Astrocyte (in vitro differentiated cells and primary cell): ENCODE measurements around the gene CCSER1. TPM values are rescaled to one million over a fixed set of nuclear protein-coding genes. Genes with fewer than 3 reads are reported as not detected.
"Not testable (repeated sequence)": the region's sequence is repeated elsewhere in the genome, so short reads cannot be mapped to it uniquely, and the experiment has no call there.

Source experiments
- DNase-seq: peaks from one replicate; pipeline ENCODE4 v3.0.0-alpha.2; 2010; ENCODE audit warnings: low read depth
- FAIRE-seq: peaks from 2 replicates; lab custom pipeline; 2011; peaks lifted over from hg19 to GRCh38; lab: Jason Lieb, UNC
- H2AFZ ChIP-seq: 2 replicates; pipeline ENCODE4 v1.6.0; 2012; ENCODE audit warnings: low read depth, low read length, inconsistent platforms
- H3K27ac ChIP-seq: 2 replicates; pipeline ENCODE4 v1.5.1; 2011; ENCODE audit warnings: low read depth, low read length, inconsistent platforms
- H3K27me3 ChIP-seq: 2 replicates; pipeline ENCODE4 v1.6.0; 2011; ENCODE audit warnings: low read length, inconsistent platforms; ENCODE audit not compliant: insufficient read depth
- H3K36me3 ChIP-seq: 2 replicates; pipeline ENCODE4 v1.5.1; 2011; ENCODE audit warnings: low read length, inconsistent platforms; ENCODE audit not compliant: insufficient read depth
- H3K4me1 ChIP-seq: 2 replicates; pipeline ENCODE4 v1.5.1; 2011; ENCODE audit warnings: low read length, inconsistent platforms; ENCODE audit not compliant: insufficient read depth
- H3K4me2 ChIP-seq: 2 replicates; pipeline ENCODE4 v1.6.0; 2012; ENCODE audit warnings: low read length, inconsistent platforms
- H3K4me3 ChIP-seq: 2 replicates; pipeline ENCODE4 v1.5.1; 2011; ENCODE audit warnings: low read depth, mild to moderate bottlenecking, low read length, inconsistent platforms; ENCODE audit not compliant: insufficient read depth
- H3K79me2 ChIP-seq: 2 replicates; pipeline ENCODE4 v1.6.0; 2012; ENCODE audit warnings: mild to moderate bottlenecking, low read length, inconsistent platforms; ENCODE audit not compliant: insufficient read depth
- H3K9ac ChIP-seq: 2 replicates; pipeline ENCODE4 v1.6.0; 2012; ENCODE audit warnings: mild to moderate bottlenecking, low read length, inconsistent platforms
- H3K9me3 ChIP-seq: 2 replicates; pipeline ENCODE4 v1.5.1; 2012; ENCODE audit warnings: low read depth, mild to moderate bottlenecking, low read length, inconsistent platforms; ENCODE audit not compliant: insufficient read depth
- H4K20me1 ChIP-seq: 2 replicates; pipeline ENCODE4 v1.6.0; 2012; ENCODE audit warnings: low read length, inconsistent platforms; ENCODE audit not compliant: insufficient read depth
- H3K27ac Mint-ChIP-seq: one replicate; pipeline ENCODE4 v1.8.0; 2021; ENCODE audit warnings: mild to moderate bottlenecking, mixed read lengths; ENCODE audit not compliant: unreplicated experiment
- H3K27me3 Mint-ChIP-seq: one replicate; pipeline ENCODE4 v1.8.0; 2021; ENCODE audit warnings: low read depth, mixed read lengths; ENCODE audit not compliant: unreplicated experiment
- H3K36me3 Mint-ChIP-seq: one replicate; pipeline ENCODE4 v1.8.0; 2021; ENCODE audit warnings: low read depth, mixed read lengths; ENCODE audit not compliant: unreplicated experiment
- H3K4me1 Mint-ChIP-seq: one replicate; pipeline ENCODE4 v1.8.0; 2021; ENCODE audit warnings: low read depth, mixed read lengths; ENCODE audit not compliant: unreplicated experiment
- H3K4me3 Mint-ChIP-seq: one replicate; pipeline ENCODE4 v1.8.0; 2021; ENCODE audit warnings: mild to moderate bottlenecking, moderate library complexity, mixed read lengths; ENCODE audit not compliant: unreplicated experiment
- H3K9me3 Mint-ChIP-seq: one replicate; pipeline ENCODE4 v1.8.0; 2021; ENCODE audit warnings: mild to moderate bottlenecking, mixed read lengths; ENCODE audit not compliant: unreplicated experiment
- CTCF ChIP-seq: IDR thresholded peaks from 2 replicates; pipeline ENCODE4 v1.5.1; 2011; ENCODE audit warnings: low read depth, mild to moderate bottlenecking, inconsistent platforms, low read length, moderate library complexity; ENCODE audit not compliant: insufficient read depth
- EZH2 ChIP-seq: IDR thresholded peaks from 2 replicates; pipeline ENCODE4 v1.6.1; 2012; ENCODE audit warnings: mild to moderate bottlenecking, low read length, inconsistent platforms; ENCODE audit not compliant: insufficient read depth
- total RNA-seq: library from RNA; stranded (reverse); gene quantifications from 2 replicates; pipeline ENCODE4 v1.2.1, GENCODE V29; 2021

Gene CCSER1
- total RNA-seq, 1 donor from 2014 or later: 2.2 TPM

GRCh38 chr4:91257721-91258120 lies 1130.5 kb downstream of the CCSER1 start:
- Histone ChIP-seq H4K20me1 (no peaks in the 10 kb centered on the region), H3K27me3 (no peaks in the 10 kb centered on the region), H3K9me3 (no peaks in the 10 kb centered on the region), H3K4me1 (no peaks in the 10 kb centered on the region), H2AFZ (no peak overlapping the region), H3K9ac (no peak overlapping the region), H3K27ac (no peak overlapping the region), H3K4me3 (no peak overlapping the region), H3K4me2 (no peak overlapping the region), H3K36me3 (no peaks in the 10 kb centered on the region), H3K79me2 (no peaks in the 10 kb centered on the region)
- Mint-ChIP-seq H3K9me3 (peaks cover 2% of the 10 kb centered on the region), H3K4me3 (no peak overlapping the region), H3K27me3 (no peaks in the 10 kb centered on the region), H3K4me1 (no peaks in the 10 kb centered on the region), H3K36me3 (no peaks in the 10 kb centered on the region), H3K27ac (no peak overlapping the region)
- TF ChIP-seq CTCF (no peak), EZH2 (no peak)
- DNase-seq (no peak), FAIRE-seq (no peak)

- Mint-ChIP-seq H3K4me1 (no peaks in the 10 kb centered on the region), H3K27ac (no peak overlapping the region), H3K9me3 (peaks cover 2% of the 10 kb centered on the region), H3K4me3 (no peak overlapping the region), H3K36me3 (no peaks in the 10 kb centered on the region), H3K27me3 (no peaks in the 10 kb centered on the region)
- FAIRE-seq (no peak), DNase-seq (no peak)
- Histone ChIP-seq H3K36me3 (no peaks in the 10 kb centered on the region), H3K27ac (no peak overlapping the region), H3K4me2 (no peak overlapping the region), H3K9ac (no peak overlapping the region), H2AFZ (no peak overlapping the region), H3K4me3 (no peak overlapping the region), H3K27me3 (no peaks in the 10 kb centered on the region), H3K79me2 (no peaks in the 10 kb centered on the region), H4K20me1 (no peaks in the 10 kb centered on the region), H3K9me3 (no peaks in the 10 kb centered on the region), H3K4me1 (no peaks in the 10 kb centered on the region)
- TF ChIP-seq EZH2 (no peak), CTCF (no peak)
These were observed 1131.1 kb downstream of the CCSER1 start for GRCh38 chr4:91258326-91258725.

- no peak for FAIRE-seq
- no peak overlapping the region for H3K4me2 ChIP-seq
- H3K27me3 ChIP-seq: no peaks in the 10 kb centered on the region
- Mint-ChIP-seq H3K4me1 (peaks cover 6% of the 10 kb centered on the region), H3K9me3 (no peaks in the 10 kb centered on the region), H3K36me3 (no peaks in the 10 kb centered on the region), H3K4me3 (no peak overlapping the region), H3K27ac (no peak overlapping the region), H3K27me3 (no peaks in the 10 kb centered on the region)
- H3K4me3 ChIP-seq: no peak overlapping the region
- no peak overlapping the region for H3K27ac ChIP-seq
- H3K4me1 ChIP-seq: no peaks in the 10 kb centered on the region
- H4K20me1 ChIP-seq: no peaks in the 10 kb centered on the region
- no peak for TF ChIP-seq EZH2
- TF ChIP-seq CTCF: no peak
- H3K36me3 ChIP-seq: no peaks in the 10 kb centered on the region
- H3K9ac ChIP-seq: no peak overlapping the region
- no peak for DNase-seq
- no peak overlapping the region for H2AFZ ChIP-seq
- no peaks in the 10 kb centered on the region for H3K79me2 ChIP-seq
- H3K9me3 ChIP-seq: no peaks in the 10 kb centered on the region
These were observed 1140.3 kb downstream of the CCSER1 start for GRCh38 chr4:91267543-91267942.

GRCh38 chr4:91268481-91268880 lies 1141.3 kb downstream of the CCSER1 start:
- not testable (repeated sequence) for H3K36me3 Mint-ChIP-seq, H3K79me2 ChIP-seq, FAIRE-seq, H3K9ac ChIP-seq, H3K4me3 Mint-ChIP-seq, H3K27me3 Mint-ChIP-seq, H3K4me1 ChIP-seq, H3K36me3 ChIP-seq, H4K20me1 ChIP-seq, H3K9me3 Mint-ChIP-seq, H3K27me3 ChIP-seq, H2AFZ ChIP-seq, H3K9me3 ChIP-seq, H3K4me1 Mint-ChIP-seq, DNase-seq, H3K4me3 ChIP-seq, H3K4me2 ChIP-seq, H3K27ac ChIP-seq
- H3K27ac Mint-ChIP-seq: peak overlapping the region; percentile 16
